Measurements from ENCODE around the gene KCNH6. TPM values are rescaled to one million over a fixed set of nuclear protein-coding genes. Genes with fewer than 3 reads are reported as not detected.

KCNH6 gene
- total and polyA plus RNA-seq, 9 donors, result 0.04 to 0.19 (median 0.11) TPM; not detected in 5

DNA sequence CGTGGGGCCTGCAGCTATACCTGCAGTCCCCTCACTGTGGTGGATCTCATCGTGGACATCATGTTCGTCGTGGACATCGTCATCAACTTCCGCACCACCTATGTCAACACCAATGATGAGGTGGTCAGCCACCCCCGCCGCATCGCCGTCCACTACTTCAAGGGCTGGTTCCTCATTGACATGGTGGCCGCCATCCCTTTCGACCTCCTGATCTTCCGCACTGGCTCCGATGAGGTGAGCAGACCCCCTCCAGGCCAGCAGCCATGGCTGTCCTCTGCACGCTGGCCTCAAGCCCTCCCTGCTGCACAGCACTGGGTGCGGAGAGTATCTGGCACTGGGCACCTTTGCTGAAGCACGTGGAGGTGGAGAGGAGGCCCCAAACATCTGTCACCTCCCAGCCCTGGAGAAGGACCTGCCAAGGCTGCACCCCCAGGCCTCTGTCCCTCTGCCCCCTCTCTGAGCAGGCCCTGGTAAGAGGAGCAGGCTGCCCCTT lies 11.0 kb downstream of the KCNH6 start:
- no peak for DNase-seq
- 93% methylated on average over 16 of the region's 17 CpGs for WGBS (ENCODE audit: insufficient coverage)
- no peaks in the 10 kb centered on the region for H3K36me3 ChIP-seq (ENCODE audit: control insufficient read depth, insufficient read depth, low read length)

DNA sequence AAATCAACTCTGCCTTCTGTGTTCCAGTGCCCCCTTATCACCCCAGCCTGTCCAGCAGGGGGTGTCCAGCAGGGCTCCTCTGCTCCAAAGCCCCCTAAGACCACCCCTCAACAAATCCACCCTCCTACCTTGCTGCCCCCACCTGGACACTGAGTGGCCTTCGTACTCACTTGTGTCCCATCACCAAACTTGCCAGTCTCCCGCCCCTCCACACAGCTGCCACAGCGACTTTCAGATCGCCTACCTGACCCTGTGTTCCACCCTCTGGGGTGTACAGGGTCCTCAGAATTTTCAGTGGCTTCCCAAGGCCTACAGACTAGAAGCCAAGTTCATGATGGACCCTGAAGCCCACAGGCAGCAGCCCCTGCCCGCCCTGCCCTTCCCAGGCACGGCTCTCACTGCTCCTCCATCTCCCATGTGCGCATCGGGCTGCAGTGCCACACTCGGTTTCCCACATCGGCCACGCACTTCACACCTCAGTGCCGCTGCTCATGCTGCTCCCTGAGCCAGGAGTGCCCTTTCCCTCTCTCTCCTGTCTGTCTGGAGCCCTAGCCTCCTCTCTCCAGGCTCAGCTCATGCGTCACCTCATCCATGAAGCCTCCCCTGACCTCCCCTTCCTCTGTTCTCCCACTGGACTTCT lies 11.8 kb downstream of the KCNH6 start:
- DNase-seq, result no peak
- H3K4me1 ChIP-seq (ENCODE audit: control insufficient read depth, insufficient read depth, low read length), result peaks cover 10% of the 10 kb centered on the region
- no peak overlapping the region for H3K4me3 ChIP-seq (ENCODE audit: low read length)
- peaks cover 32% of the 10 kb centered on the region for H3K27me3 ChIP-seq (ENCODE audit: control insufficient read depth, insufficient read depth, low read length)
- 75% methylated on average over 13 of the region's 13 CpGs for WGBS (ENCODE audit: insufficient coverage)
- H3K27ac ChIP-seq (ENCODE audit: low read length), result no peak overlapping the region
- H3K36me3 ChIP-seq (ENCODE audit: control insufficient read depth, insufficient read depth, low read length), result no peaks in the 10 kb centered on the region
- H3K9me3 ChIP-seq (replicated peaks; ENCODE audit: control insufficient read depth, low read depth, low read length), result no peaks in the 10 kb centered on the region

More for the DNA sequence above, 11.0 kb downstream of the KCNH6 start:
- Histone ChIP-seq H3K27me3 (ENCODE audit: control insufficient read depth, insufficient read depth, low read length) (peaks cover 28% of the 10 kb centered on the region), H3K4me3 (ENCODE audit: low read length) (no peak overlapping the region), H3K4me1 (ENCODE audit: control insufficient read depth, insufficient read depth, low read length) (peaks cover 10% of the 10 kb centered on the region), H3K27ac (ENCODE audit: low read length) (no peak overlapping the region), H3K9me3 (replicated peaks; ENCODE audit: control insufficient read depth, low read depth, low read length) (no peaks in the 10 kb centered on the region)

DNA sequence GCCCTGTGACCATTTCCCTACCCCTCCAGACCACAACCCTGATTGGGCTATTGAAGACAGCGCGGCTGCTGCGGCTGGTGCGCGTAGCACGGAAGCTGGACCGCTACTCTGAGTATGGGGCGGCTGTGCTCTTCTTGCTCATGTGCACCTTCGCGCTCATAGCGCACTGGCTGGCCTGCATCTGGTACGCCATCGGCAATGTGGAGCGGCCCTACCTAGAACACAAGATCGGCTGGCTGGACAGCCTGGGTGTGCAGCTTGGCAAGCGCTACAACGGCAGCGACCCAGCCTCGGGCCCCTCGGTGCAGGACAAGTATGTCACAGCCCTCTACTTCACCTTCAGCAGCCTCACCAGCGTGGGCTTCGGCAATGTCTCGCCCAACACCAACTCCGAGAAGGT lies 12.5 kb downstream of the KCNH6 start:
- 93% methylated on average over 20 of the region's 24 CpGs for WGBS (ENCODE audit: insufficient coverage)
- no peaks in the 10 kb centered on the region for H3K9me3 ChIP-seq (replicated peaks; ENCODE audit: control insufficient read depth, low read depth, low read length)
- H3K36me3 ChIP-seq (ENCODE audit: control insufficient read depth, insufficient read depth, low read length), result no peaks in the 10 kb centered on the region
- peaks cover 34% of the 10 kb centered on the region for H3K27me3 ChIP-seq (ENCODE audit: control insufficient read depth, insufficient read depth, low read length)
- H3K27ac ChIP-seq (ENCODE audit: low read length), result no peak overlapping the region
- no peak for DNase-seq
- no peak overlapping the region for H3K4me3 ChIP-seq (ENCODE audit: low read length)
- H3K4me1 ChIP-seq (ENCODE audit: control insufficient read depth, insufficient read depth, low read length), result peaks cover 10% of the 10 kb centered on the region

DNA sequence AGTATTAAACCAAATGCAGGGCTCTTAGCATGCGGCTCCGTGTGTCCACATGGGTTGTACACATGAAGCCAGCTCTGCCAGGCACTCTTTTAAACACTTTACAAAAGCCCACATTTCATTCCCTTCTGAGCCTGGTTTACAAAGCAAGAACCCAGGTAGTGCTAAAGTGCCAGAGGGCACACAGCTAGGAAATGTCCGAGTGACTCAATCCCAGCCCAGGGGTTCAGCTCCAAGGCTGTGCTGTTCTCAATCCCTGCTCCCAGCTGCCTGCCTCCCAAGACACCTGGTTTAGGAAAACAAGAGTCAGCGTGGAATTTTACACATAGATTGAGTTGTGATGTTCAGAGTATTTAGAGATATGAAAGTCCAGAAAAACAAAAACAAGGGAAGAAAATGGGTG lies 13.8 kb downstream of the KCNH6 start:
- DNase-seq, result no peak
- no peak overlapping the region for H3K27ac ChIP-seq (ENCODE audit: low read length)
- peaks cover 35% of the 10 kb centered on the region for H3K27me3 ChIP-seq (ENCODE audit: control insufficient read depth, insufficient read depth, low read length)
- no peak overlapping the region for H3K4me3 ChIP-seq (ENCODE audit: low read length)
- 66% methylated on average over 3 of the region's 4 CpGs for WGBS (ENCODE audit: insufficient coverage)
- H3K9me3 ChIP-seq (replicated peaks; ENCODE audit: control insufficient read depth, low read depth, low read length), result no peaks in the 10 kb centered on the region
- no peaks in the 10 kb centered on the region for H3K36me3 ChIP-seq (ENCODE audit: control insufficient read depth, insufficient read depth, low read length)
- peaks cover 10% of the 10 kb centered on the region for H3K4me1 ChIP-seq (ENCODE audit: control insufficient read depth, insufficient read depth, low read length)

DNA sequence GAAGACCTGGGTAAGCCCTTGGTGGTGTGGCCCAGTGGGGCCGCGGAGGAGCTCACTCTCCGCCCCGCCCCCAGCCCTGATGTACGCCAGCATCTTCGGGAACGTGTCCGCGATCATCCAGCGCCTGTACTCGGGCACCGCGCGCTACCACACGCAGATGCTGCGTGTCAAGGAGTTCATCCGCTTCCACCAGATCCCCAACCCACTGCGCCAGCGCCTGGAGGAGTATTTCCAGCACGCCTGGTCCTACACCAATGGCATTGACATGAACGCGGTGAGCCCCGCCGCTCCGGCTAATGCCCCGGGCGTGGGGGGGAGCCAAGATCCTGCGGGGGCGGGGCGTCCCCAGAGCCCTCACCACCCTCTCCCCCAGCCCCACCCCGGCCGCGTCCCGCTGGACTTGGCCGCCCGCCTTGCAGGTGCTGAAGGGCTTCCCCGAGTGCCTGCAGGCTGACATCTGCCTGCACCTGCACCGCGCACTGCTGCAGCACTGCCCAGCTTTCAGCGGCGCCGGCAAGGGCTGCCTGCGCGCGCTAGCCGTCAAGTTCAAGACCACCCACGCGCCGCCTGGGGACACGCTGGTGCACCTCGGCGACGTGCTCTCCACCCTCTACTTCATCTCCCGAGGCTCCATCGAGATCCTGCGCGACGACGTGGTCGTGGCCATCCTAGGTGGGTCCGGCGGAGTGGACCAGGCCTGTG lies 15.0 kb downstream of the KCNH6 start:
- peaks cover 32% of the 10 kb centered on the region for H3K27me3 ChIP-seq (ENCODE audit: control insufficient read depth, insufficient read depth, low read length)
- no peak for DNase-seq

DNA sequence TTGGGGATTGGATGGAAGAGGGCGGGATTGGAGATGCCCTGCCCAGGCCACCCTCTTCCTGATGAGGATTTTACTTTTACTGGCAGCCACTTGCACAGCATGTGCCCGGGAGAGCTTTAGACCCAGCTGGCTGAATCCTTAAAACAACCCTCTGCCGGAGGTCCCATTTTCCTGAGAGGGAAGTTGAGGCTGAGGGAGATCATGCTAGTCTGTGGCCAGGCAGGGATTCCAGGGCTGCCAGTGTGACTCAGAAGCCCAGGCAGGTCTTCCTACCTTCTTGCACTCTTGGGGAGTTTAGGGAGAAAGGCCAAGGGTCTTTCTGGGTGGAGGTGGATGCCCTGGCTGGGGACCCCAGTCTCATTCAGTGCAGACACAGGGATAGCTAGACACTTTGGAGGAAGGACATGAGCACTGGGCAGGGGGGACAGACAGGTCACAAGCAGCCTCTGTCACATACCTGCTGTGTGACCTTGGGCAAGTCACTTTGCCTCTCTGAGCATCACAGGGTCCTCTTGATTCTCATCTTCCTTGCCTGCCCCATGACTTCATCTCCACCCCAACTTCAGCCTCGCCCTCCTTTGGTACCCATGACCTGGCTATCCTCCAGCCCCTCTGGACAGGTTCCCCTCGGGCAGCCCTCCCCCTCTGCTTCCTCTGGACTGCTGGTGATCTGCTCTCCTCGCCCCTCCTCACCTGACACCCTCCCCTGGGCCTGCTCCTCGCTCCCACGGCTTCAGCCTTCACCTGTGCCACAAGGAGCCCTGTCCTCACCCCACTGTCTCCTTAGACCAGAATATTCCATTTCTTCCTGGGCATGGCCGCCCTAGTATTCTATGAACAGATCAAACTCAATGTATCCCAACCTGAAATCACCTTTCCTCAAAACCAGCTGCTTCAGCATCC lies 15.8 kb downstream of the KCNH6 start:
- DNase-seq, result no peak
- no peaks in the 10 kb centered on the region for H3K36me3 ChIP-seq (ENCODE audit: control insufficient read depth, insufficient read depth, low read length)
- 59% methylated on average over 8 of the region's 9 CpGs for WGBS (ENCODE audit: insufficient coverage)
- peaks cover 10% of the 10 kb centered on the region for H3K4me1 ChIP-seq (ENCODE audit: control insufficient read depth, insufficient read depth, low read length)
- no peak overlapping the region for H3K4me3 ChIP-seq (ENCODE audit: low read length)
- peaks cover 31% of the 10 kb centered on the region for H3K27me3 ChIP-seq (ENCODE audit: control insufficient read depth, insufficient read depth, low read length)
- no peak overlapping the region for H3K27ac ChIP-seq (ENCODE audit: low read length)
- H3K9me3 ChIP-seq (replicated peaks; ENCODE audit: control insufficient read depth, low read depth, low read length), result no peaks in the 10 kb centered on the region

More for the DNA sequence above, 15.0 kb downstream of the KCNH6 start:
- H3K27ac ChIP-seq (ENCODE audit: low read length), result no peak overlapping the region
- H3K4me1 ChIP-seq (ENCODE audit: control insufficient read depth, insufficient read depth, low read length), result peaks cover 10% of the 10 kb centered on the region
- no peak overlapping the region for H3K4me3 ChIP-seq (ENCODE audit: low read length)
- H3K36me3 ChIP-seq (ENCODE audit: control insufficient read depth, insufficient read depth, low read length), result no peaks in the 10 kb centered on the region
- 6% methylated on average over 50 of the region's 62 CpGs for WGBS (ENCODE audit: insufficient coverage)
- H3K9me3 ChIP-seq (replicated peaks; ENCODE audit: control insufficient read depth, low read depth, low read length), result no peaks in the 10 kb centered on the region

DNA sequence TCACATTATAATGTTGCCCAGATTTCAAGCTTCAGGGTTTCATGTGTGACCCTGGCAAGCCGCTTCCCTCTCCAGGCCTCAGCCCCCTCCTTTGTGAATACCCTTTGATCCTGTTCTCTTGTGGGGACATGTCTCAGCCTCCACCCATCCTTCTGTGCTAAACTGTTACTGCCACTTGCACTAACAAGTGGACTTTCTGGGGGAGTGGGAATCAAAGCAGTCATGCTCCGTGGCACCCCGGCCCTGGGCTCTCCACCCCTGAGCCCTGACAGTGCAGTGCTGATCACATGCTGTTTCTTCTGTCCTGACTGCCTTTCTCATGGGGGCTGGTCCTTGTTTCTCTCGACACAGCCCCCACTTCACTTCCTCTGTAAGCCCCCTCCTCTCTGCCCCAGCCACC lies 17.4 kb downstream of the KCNH6 start:
- Histone ChIP-seq H3K9me3 (replicated peaks; ENCODE audit: control insufficient read depth, low read depth, low read length) (no peaks in the 10 kb centered on the region), H3K36me3 (ENCODE audit: control insufficient read depth, insufficient read depth, low read length) (no peaks in the 10 kb centered on the region), H3K27ac (ENCODE audit: low read length) (no peak overlapping the region), H3K4me3 (ENCODE audit: low read length) (no peak overlapping the region), H3K27me3 (ENCODE audit: control insufficient read depth, insufficient read depth, low read length) (peaks cover 31% of the 10 kb centered on the region), H3K4me1 (ENCODE audit: control insufficient read depth, insufficient read depth, low read length) (peaks cover 10% of the 10 kb centered on the region)
- WGBS (ENCODE audit: insufficient coverage), result 42% methylated on average over 3 of the region's 4 CpGs
- no peak for DNase-seq

DNA sequence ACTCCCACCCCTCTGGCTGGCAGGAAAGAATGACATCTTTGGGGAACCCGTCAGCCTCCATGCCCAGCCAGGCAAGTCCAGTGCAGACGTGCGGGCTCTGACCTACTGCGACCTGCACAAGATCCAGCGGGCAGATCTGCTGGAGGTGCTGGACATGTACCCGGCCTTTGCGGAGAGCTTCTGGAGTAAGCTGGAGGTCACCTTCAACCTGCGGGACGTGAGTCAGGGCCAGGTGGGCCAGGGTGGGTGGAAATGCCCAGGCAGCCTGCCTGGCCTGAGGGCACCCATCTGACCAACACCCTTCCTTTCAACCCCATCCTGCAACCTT lies 19.0 kb downstream of the KCNH6 start:
- no peak for DNase-seq
- Histone ChIP-seq H3K27ac (ENCODE audit: low read length) (no peak overlapping the region), H3K9me3 (replicated peaks; ENCODE audit: control insufficient read depth, low read depth, low read length) (no peaks in the 10 kb centered on the region), H3K27me3 (ENCODE audit: control insufficient read depth, insufficient read depth, low read length) (peaks cover 27% of the 10 kb centered on the region), H3K4me1 (ENCODE audit: control insufficient read depth, insufficient read depth, low read length) (peaks cover 10% of the 10 kb centered on the region), H3K36me3 (ENCODE audit: control insufficient read depth, insufficient read depth, low read length) (no peaks in the 10 kb centered on the region), H3K4me3 (ENCODE audit: low read length) (no peak overlapping the region)
- 85% methylated on average over 9 of the region's 9 CpGs for WGBS (ENCODE audit: insufficient coverage)

DNA sequence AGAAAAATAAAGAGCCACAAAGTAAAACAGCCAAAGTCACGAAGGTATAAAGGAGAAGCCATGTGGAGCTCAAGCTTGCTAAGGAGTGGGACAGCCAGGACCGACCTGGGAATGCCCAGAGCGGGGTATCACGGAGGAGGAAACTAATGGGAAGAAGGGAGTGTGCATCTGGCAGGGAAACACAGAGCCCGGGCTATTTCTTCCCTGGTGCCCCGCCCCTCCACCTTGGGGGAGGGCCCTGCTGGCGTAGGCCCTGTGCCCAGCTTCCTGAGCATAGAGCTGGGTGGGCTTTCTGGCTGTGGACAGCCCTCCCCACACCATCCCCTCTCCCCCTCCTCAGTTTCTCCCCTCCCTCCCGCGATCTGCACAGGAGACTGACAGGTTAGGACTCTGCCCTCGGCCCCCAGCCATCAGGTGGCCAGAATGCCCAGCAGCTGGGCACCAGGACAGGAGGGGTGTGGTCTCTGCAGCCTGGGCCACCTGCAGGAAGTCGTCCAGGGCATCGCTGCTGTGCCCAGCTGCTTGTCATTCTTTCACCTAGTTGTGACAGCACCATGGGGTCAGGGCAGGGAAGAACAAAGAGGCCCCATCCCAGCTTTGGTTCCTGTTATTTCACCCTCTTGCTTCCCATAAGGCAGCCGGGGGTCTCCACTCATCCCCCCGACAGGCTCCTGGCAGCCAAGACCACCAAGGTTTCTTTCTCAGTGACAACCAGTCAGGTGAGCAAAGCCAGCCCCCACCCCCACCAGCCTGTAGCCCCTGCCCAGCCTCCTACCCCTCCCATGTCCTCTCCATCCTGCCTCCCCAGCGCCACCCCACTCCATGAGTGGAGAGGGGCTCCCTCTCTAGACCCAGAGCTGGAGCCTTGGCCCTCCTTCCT lies 20.0 kb downstream of the KCNH6 start:
- WGBS (ENCODE audit: insufficient coverage), result 60% methylated on average over 9 of the region's 15 CpGs
- H3K27ac ChIP-seq (ENCODE audit: low read length), result no peak overlapping the region
- H3K9me3 ChIP-seq (replicated peaks; ENCODE audit: control insufficient read depth, low read depth, low read length), result no peaks in the 10 kb centered on the region

More for the DNA sequence above, 20.0 kb downstream of the KCNH6 start:
- Histone ChIP-seq H3K4me1 (ENCODE audit: control insufficient read depth, insufficient read depth, low read length) (peaks cover 5% of the 10 kb centered on the region), H3K4me3 (ENCODE audit: low read length) (no peak overlapping the region), H3K36me3 (ENCODE audit: control insufficient read depth, insufficient read depth, low read length) (no peaks in the 10 kb centered on the region), H3K27me3 (ENCODE audit: control insufficient read depth, insufficient read depth, low read length) (peaks cover 17% of the 10 kb centered on the region)
- DNase-seq, result no peak

Data from muscle of leg (tissue), 11 donors.